GM06990 (cell line): ENCODE measurements around the gene LRRC4B.

Experiments
- DNase-seq: peaks from one replicate; pipeline ENCODE4 v3.0.0-alpha.2; 2011; ENCODE audit not compliant: insufficient read length; ENCODE audit errors: extremely low read depth
- H3K27me3 ChIP-seq: replicated peaks from 2 replicates; pipeline ENCODE4 v1.6.0; 2011; ENCODE audit warnings: low read length; ENCODE audit not compliant: control insufficient read depth, insufficient read depth
- H3K36me3 ChIP-seq: 2 replicates; pipeline ENCODE4 v1.5.1; 2011; ENCODE audit warnings: low read length; ENCODE audit not compliant: control insufficient read depth, insufficient read depth
- H3K4me3 ChIP-seq: replicated peaks from 2 replicates; pipeline ENCODE4 v1.5.1; 2011; ENCODE audit warnings: low read depth, mild to moderate bottlenecking, control low read depth, low read length
- TF ChIP-seq, protein P1 (sequence below): IDR thresholded peaks from 2 replicates; pipeline ENCODE4 v1.5.1; 2011; ENCODE audit warnings: low read length, control low read depth, mild to moderate bottlenecking, inconsistent platforms; ENCODE audit not compliant: insufficient read depth, poor library complexity, severe bottlenecking

LRRC4B gene

DNA sequence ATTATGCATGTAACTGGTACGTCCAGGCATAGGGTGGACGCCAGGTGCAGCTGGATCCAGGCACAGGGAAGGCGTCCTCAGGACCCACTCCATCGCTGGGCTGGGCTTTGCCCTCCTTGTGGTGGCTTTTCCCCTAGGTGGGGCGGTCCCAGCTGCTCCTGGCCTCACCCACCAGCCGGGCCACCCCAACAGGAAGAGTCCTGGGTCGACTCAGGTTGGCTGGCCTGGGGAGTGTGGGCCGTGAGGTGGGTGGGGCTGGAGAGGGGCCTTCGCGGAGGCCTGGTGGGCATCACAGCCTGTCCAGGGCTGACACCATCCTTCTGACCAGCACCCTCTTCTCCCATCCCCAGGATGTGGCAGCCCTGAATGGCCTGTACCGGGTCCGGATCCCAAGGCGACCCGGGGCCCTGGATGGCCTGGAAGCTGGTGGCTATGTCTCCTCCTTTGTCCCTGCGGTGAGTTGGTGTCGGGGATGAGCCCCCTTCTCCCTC lies 88.4 kb downstream of the LRRC4B start:
- Histone ChIP-seq H3K27me3 (no peaks in the 10 kb centered on the region), H3K36me3 (peaks cover 38% of the 10 kb centered on the region), H3K4me3 (no peak overlapping the region)
- DNase-seq = no peak
- TF ChIP-seq, protein P1, sequence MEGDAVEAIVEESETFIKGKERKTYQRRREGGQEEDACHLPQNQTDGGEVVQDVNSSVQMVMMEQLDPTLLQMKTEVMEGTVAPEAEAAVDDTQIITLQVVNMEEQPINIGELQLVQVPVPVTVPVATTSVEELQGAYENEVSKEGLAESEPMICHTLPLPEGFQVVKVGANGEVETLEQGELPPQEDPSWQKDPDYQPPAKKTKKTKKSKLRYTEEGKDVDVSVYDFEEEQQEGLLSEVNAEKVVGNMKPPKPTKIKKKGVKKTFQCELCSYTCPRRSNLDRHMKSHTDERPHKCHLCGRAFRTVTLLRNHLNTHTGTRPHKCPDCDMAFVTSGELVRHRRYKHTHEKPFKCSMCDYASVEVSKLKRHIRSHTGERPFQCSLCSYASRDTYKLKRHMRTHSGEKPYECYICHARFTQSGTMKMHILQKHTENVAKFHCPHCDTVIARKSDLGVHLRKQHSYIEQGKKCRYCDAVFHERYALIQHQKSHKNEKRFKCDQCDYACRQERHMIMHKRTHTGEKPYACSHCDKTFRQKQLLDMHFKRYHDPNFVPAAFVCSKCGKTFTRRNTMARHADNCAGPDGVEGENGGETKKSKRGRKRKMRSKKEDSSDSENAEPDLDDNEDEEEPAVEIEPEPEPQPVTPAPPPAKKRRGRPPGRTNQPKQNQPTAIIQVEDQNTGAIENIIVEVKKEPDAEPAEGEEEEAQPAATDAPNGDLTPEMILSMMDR = no peak

DNA sequence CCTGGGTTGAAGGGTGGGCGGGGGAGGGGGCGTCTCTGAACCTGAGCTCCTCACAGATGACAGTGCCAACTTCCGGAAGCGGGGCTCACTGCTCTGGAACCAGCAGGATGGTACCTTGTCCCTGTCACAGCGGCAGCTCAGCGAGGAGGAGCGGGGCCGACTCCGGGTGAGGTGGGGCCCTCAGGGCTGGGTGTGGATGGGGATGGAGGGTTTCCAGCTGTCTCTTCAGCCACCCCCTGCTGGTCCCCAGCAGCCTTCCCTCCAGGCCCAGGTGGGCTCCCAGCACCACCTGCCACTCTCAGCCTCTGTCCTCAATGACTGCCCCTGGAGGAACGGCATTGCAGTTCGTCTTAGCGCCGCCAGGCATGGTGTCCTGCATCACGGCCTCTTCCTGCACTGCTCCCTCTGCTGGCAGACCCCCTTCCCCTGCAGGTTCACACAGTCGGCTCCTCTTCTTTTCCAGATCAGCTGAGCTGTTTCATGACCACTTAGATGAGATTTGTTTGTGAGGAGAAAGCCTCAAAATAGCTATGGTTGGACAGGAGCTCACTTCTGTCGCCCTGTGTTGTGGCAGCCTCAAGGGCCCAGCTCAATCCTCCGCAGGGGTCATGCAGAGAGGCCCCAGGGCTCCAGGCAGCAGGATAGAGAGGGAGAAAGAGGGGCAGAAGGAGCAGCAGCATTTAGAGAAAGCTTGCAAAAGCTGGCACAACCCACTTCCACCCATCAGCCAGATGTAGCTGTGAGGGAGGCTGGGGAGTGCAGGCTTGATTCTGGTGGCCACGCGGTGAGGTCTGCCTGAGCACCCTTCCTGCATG lies 89.1 kb downstream of the LRRC4B start:
- DNase-seq = no peak
- TF ChIP-seq, protein P1 = peak; percentile 44
- H3K36me3 ChIP-seq = peaks cover 37% of the 10 kb centered on the region
- H3K4me3 ChIP-seq = no peak overlapping the region
- no peaks in the 10 kb centered on the region for H3K27me3 ChIP-seq

DNA sequence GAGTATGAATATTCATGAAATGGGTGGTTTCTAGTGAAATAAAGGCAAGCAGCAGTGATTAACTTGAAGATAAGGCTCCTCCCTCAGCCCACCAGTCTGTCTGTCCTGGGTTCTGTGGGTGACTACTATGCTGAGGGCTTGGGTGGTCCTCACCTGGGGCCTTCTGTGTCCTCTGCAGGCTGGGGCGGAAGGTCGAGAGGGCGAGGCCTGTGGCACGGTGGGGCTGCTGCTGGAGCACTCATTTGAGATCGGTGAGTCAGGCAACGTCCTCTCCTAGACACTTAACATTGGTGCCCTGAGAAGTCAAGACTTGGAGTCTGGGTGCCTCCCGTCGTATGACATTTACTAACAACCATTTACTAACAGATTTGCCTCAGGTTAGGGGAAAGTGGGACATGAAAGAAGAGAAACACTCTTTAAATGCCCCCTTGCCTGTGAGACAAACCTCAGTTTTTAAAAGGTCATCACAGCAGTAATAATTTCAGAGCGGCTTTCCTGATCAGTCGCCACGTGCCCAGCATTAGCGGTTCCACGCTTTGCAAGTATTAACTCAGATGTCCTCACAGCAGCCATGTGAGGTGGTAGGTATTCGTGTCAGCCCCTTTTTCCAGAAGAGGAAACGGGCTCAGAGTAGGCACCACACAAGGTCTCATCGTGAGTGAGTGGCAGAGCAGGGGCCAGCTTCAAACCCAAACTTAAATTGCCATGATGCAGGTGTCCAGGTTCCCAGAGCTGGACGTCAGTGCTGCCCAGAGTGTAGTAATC lies 90.3 kb downstream of the LRRC4B start:
- TF ChIP-seq, protein P1 = no peak
- Histone ChIP-seq H3K36me3 (peaks cover 34% of the 10 kb centered on the region), H3K27me3 (no peaks in the 10 kb centered on the region), H3K4me3 (peak overlapping the region; percentile 79; the same call in 1 of the 2 replicates)
- DNase-seq = no peak

DNA sequence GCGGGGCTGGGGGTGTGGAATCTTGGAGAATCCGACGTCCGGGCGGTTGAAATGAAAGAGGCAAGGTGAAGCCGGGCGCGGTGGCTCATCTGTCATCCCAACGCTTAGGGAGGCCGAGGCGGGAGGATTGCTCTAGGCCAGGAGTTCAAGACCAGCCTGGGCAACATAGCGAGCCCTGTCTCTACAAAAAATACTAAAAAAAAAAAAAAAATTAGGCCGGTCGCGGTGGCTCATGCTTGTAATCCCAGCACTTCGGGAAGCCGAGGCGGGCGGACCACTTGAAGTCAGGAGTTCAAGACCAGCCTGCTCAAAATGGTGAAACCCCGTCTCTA lies 91.4 kb downstream of the LRRC4B start:
- Histone ChIP-seq H3K4me3 (peak overlapping the region; percentile 79), H3K27me3 (no peaks in the 10 kb centered on the region), H3K36me3 (peaks cover 31% of the 10 kb centered on the region)
- no peak for DNase-seq
- TF ChIP-seq, protein P1 = no peak

DNA sequence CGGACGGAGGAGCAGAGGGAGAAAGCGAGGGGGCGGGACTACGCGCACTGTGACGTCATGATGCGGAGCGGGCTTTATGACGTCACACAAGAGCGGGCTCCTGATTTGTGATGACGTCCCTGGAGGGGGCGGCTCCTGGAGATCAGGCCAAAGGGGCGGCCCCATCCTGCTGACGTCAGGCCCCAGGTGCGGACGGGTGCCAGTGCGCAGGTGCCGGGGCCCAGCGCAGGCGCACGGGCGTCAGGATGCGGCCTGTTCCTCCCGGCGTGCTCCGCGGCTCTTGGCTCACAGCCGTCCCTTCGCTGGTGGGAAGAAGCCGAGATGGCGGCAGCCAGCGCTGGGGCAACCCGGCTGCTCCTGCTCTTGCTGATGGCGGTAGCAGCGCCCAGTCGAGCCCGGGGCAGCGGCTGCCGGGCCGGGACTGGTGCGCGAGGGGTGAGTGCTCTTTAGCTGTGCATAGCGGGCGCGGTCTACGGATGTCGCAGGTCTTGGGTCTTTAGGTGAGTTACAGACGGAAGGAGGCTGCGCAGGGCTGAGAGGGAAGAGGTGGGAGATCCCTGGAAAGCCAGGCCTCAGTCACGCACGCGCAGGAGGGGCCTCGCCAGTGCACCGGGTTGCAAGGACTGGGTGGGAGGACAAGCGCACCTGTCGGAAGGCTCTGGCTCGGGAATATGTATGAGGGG lies 91.9 kb downstream of the LRRC4B start, which contains the start of the genes EMC10 and GARIN5A:
TSS of gene EMC10 (plus strand) at position 284 of the 683 bp plus-strand sequence. CDS start at position 322, 38 bp downstream.
TSS of gene GARIN5A (minus strand) at position 625 of the 683 bp plus-strand sequence. CDS start at position 165, 460 bp downstream.
- Histone ChIP-seq H3K4me3 (peak within 1 kb of the TSS; percentile 79), H3K36me3 (peaks cover 26% of the 10 kb centered on the region), H3K27me3 (no peaks in the 10 kb centered on the region)
- DNase-seq = peak; percentile 97
- TF ChIP-seq, protein P1 = no peak
